Activated T-cell treated with anti-CD3 and anti-CD28 coated beads, Interleukin-2, amount 50 U/mL, for 48 hours (primary cell): Measurements from ENCODE around the gene ZC3H12D.

Source experiments
- DNase-seq, 2 experiments: peaks; one replicate each; pipeline ENCODE4 v3.0.0-alpha.2; 2020

ZC3H12D gene

GRCh38 chr6:149405823-149406765, 78.7 kb downstream of the ZC3H12D start:
- DNase-seq: no peak

DNA sequence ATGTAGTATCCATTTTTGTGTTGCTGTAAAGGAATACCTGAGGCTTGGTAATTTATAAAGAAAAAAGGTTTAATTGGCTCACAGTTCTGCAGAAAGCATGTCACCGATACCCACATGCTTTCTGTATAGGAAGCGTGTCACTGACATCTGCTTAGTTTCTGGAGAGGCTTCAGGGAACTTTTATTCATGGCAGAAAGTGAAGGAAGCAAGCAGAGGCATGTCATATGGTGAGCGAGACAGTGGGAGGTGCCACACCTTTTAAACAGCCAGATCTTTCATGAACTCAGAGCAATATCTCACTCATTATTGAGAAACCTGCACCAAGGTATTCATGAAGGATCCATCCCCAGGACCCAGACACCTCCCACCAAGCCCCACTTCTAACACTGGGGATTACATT, 81.3 kb downstream of the ZC3H12D start:
- DNase-seq: no peak

GRCh38 chr6:149400050-149400449, 84.8 kb downstream of the ZC3H12D start, which contains the start of gene SUMO4:
Gene SUMO4, plus strand, starts transcription at chr6:149400262. Its CDS starts 130 bp downstream, at chr6:149400392.
- DNase-seq: no peak

- no peak for DNase-seq
These were observed 87.4 kb downstream of the ZC3H12D start for GRCh38 chr6:149397384-149397783.
